Stimulated activated CD4-positive, alpha-beta T cell treated with anti-CD3 and anti-CD28 coated beads, Interleukin-4, amount 100 ng/mL, for 1 hour (primary cell): Measurements from ENCODE around the gene MECP2.
"Not testable (repeated sequence)": the region's sequence is repeated elsewhere in the genome, so short reads cannot be mapped to it uniquely, and the experiment has no call there.

ENCODE experiments used
- DNase-seq: peaks from one replicate; pipeline ENCODE4 v3.0.0-alpha.2; 2020

The MECP2 gene

DNA sequence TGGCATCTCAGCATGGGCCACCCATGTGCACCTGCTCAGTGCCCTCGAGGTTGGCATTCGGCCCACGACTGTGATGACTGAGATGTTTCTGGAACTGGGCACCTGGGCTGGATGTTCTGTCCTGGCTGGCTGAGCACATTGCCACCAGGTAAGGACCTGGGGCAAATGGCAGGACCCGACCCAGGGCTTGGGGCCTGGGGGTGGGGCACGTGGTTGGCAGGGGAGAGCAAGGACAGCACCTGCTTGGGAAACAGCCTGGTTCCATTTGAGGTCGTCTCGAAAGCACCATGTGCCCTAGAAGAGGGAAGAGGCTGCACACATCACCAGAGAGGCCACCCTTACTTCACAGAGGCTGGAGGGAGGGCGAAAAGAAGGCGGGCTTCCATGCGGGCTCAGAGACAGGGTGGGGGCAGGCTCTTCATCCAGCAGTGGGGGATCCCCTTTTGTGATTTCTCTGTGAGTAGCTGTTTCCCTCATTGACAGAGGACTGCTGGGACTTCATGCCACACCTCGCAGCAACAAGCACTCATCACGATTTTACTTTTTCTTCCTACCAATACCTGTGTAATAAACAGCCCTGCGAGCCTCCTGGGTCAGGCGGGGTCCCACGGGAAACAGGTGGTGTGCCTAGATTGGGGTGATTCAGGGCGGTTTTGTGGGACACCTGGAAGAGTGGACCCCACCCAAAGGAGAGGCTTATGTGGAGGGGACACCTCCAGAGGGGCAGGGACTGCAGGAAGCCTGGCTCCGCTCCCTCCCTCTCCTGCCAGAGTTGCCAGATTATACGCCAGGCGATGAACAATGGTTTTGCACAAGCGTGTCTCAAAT lies 113.0 kb downstream of the MECP2 start:
- peak; percentile 50 for DNase-seq

DNA sequence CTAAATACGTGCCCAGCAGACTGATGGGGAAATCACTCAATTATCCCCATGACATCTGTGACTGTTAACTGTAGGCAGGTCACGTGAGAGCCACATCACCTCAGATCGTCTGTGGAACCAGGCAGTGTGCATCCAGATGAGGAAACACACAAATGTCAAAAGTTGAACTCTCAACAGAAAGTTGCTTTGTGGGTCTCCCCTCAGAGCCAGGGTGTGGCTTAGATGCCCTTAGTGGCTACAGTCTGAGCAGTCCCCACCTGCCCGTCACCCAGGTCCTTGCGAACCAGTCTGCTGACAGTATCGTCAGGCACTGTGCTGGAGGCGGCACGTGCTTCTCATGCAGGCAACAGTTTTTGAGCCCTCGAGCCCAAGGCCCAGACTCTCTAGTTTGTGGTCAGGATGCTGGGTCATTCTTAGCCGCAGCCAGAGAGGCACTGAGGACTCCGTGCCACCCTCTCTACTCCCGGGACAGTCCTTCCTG lies 114.2 kb downstream of the MECP2 start:
- DNase-seq, result no peak

DNA sequence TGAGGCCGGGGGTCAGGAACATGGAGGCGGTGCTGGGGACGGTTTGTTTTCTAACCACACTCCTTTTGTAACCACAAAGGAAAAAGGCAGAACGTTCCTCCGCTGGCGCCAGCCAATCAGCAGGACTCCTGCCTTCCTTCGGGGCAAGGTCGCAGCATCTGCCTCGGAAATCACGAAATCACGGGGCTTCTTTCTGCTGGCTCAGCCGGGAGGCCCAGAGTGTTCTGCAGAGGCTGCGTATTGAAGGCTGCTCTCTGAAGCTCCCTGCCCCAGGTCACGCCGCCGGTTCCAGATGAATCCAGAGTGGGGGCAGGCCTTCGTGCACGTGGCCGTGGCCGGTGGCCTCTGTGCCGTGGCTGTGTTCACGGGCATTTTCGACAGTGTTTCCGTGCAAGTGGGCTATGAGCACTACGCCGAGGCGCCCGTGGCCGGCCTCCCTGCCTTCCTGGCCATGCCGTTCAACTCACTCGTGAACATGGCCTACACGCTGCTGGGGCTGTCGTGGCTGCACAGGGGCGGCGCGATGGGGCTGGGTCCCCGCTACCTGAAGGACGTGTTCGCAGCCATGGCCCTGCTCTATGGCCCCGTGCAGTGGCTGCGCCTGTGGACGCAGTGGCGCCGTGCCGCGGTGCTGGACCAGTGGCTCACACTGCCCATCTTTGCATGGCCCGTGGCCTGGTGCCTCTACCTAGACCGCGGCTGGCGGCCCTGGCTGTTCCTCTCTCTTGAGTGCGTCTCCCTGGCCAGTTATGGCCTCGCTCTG lies 115.6 kb downstream of the MECP2 start:
- peak; percentile 41 for DNase-seq

DNA sequence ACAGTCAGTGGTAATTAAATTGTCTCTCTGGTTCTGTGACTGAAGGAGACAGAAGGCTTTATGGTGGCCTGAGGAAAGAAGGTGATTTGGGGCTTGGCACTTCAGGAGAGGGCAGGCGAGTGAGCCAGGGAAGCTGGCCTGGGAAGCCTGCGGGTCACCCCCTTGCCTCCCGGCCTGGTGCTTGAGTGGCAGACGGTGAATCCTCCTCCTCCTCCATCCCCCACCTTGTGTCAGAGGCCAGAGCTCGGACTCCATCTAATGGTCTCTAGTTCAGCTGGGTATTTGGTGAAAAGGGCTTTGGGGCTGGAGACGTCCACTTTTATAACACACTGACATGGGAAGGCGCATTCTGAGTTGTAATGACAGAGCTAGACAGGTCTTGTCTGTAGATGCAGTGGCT lies 116.3 kb downstream of the MECP2 start:
- no peak for DNase-seq

DNA sequence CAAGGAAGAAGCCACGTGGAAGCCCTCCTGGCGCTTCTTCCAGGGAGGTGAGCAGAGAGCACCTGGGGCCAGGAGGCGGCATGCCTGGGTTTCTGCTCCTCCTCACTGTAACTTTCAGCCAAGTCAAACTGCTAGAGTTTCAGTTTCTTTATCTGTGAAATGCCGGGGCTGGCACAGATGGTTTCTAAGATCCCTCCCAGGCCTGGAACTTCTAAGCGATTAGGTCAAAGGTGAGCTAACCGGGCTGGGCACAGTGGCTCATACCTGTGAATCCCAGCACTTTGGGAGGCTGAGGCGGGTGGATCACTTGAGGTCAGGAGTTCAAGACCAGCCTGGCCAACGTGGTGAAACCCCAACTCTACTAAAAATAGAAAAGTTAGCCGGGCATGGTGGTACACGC lies 117.1 kb downstream of the MECP2 start:
- not testable (repeated sequence) for DNase-seq

DNA sequence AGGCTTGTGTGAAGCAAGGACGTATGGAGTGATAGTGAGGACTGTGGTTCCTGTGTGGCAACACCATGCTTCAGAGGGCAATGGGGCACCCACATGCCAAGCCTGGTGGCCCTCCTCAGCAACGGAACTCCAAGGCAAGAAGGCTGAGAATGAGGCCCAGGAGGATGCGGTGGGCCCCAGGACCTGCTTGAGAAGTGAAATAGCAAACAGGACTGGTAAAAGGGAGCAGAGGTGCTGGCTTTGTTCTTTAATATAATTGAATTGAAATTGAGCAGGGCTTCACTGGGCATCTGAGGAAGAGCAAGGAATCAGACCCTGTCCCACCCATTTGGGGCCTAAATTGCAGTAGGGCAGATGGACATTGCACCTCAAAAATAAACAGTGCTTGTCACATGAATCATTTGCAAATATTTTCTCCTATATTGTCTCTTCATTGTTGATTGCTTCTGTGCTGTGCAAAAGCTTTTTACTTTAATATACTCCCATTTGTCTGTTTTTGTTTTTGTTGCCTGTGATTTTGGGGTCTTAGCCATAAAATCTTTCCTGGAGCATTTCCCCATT lies 122.7 kb downstream of the MECP2 start:
- no peak for DNase-seq

DNA sequence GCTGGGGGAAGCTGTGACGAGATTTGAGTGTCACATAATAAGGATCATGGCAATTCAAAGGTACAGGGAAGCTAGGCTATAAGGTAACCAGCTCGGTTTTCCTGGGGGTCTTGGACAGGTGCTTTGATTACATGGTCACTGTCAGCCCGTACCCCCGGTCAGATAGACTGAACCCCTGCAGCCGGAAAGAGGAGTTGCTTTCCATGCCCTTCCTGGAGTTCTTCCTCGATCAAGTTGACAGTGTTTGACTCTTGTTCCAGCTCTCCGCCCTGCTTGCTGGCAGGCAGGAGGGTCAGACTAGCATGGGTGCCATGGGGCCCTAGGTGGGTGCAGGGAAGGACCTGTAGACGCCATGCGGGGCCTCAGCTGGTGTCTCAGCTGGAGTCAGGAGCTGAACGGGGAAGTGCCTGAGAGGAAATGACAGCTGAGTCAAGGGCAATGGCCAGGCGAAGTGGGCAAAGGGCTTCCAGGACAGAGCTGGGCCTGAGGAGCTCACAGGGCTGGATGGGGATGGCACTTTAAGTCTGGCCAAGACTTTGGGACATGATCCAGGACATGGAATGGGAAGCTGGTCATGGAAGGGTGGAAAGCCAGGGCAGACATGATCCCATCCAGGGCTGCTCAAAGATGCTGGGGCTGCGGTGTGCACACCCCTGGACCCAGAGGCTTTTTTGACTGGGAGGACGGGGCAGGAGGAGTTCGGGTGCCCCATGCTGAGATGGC lies 123.4 kb downstream of the MECP2 start:
- no peak for DNase-seq

DNA sequence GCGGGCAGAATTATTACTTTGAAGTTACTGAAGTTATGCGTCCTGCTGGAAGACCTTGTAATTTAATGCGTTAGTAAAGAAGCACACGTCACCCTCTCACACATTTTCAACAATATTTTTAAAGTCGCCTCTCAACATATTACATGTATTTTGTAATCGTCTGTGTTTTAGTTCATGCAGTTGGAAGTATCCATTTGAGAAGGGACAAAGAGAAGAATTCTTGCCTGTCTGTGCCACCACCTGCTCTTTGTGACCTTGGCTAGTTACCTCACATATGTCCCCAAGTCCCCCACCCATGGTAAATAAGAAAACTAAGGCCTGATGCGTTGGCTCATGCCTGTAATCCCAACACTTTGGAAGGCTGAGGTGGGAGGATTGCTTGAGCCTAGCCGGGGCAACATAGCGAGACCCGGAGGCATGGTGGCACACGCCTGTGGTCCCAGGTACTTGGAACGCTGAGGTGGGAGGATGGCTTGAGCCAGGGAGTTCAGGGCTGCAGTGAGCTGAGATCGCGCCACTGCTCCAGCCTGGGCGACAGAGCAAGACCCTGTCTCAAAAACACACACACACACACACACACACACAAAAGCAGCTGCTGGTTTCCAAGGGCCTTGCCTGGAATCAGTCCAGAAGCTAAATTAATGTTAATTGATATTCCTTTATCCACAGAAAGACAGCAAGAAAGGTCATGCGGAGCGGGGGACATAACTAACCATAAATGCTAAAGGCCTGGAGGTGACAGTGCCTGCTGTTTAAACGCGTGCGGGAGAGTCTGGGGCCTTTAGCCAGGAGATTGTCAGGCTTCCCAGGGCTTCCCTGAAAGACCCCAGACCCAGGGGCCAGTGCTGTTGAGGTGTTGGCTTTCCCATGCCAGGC lies 124.2 kb downstream of the MECP2 start:
- DNase-seq, result no peak

DNA sequence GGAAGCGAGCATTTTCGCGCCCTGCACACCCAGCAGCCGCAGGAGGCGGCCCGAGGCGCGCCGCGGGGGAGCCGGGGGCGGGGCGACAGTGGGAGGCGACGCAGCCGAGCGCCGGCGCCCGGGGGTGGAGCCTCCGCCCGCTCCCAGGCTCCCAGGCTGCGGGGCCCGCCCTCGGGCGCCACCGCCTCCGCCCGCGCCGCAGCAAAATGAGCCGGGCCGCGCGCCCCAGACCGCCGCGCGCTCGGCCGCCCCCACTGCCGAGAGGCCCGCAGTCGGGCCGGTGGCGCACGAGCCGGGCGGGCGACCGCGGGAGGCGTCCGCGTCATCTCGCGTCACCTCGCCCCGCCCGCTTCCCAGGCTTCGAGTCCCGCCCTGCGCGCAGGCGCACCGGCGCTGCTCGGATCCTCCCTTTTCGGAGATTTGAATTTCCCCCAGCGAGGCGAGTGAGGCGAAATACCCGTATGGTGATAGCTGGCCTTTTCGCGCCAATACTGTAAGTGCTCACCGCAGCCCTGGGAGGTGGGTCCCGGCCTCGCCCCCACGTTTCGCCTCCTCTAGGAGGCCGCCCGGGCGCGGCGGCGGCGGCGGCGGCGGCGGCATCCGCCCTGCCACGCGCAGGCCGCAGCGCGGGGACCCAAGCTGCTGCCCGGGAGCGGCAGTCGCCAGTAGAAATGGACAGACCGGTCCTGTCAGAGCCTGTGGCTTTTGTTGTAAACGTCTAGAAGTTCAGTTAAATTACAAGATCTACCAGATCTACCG lies 125.0 kb downstream of the MECP2 start, which contains the start of gene TMEM187:
Gene TMEM187, plus strand, starts transcription at position 387 of the 759 bp plus-strand sequence. CDS start 9,309 bp downstream, outside the sequence.
- peak; percentile 84 for DNase-seq
